NB4 (cell line): Measurements from ENCODE around the gene COMMD8.

Experiments used
- CTCF ChIP-seq: IDR thresholded peaks from one replicate; pipeline ENCODE4 v1.5.1; 2012; ENCODE audit warnings: low read depth, low read length
- MAX ChIP-seq: IDR thresholded peaks from 2 replicates; pipeline ENCODE4 v1.6.1; 2011; ENCODE audit warnings: low read depth, low read length
- POLR2A ChIP-seq: IDR thresholded peaks from 2 replicates; pipeline ENCODE4 v1.6.1; 2011; ENCODE audit warnings: mild to moderate bottlenecking; ENCODE audit not compliant: insufficient read length; ENCODE audit errors: extremely low read depth

GRCh38 chr4:47510506-47511143 is 47.1 kb upstream of the COMMD8 start:
- TF ChIP-seq CTCF = no peak
- TF ChIP-seq POLR2A = no peak
- TF ChIP-seq MAX = no peak
